HPDE6-E6E7 (cell line): ENCODE measurements around the gene KIRREL1.

Experiments used
- DNase-seq: peaks from one replicate; pipeline ENCODE4 v3.0.0; 2011; ENCODE audit warnings: missing footprints; ENCODE audit errors: extremely low spot score

KIRREL1 gene

GRCh38 chr1:158075078-158075477 is 81.6 kb downstream of the KIRREL1 start:
- no peak for DNase-seq

GRCh38 chr1:158076441-158076840 is 83.0 kb downstream of the KIRREL1 start:
- DNase-seq = no peak

GRCh38 chr1:158077411-158078256 is 84.2 kb downstream of the KIRREL1 start:
- no peak for DNase-seq

- no peak for DNase-seq
Observed at GRCh38 chr1:158078569-158079080, 85.2 kb downstream of the KIRREL1 start.

GRCh38 chr1:158080066-158080465 is 86.6 kb downstream of the KIRREL1 start:
- no peak for DNase-seq

- DNase-seq = no peak
Observed at GRCh38 chr1:158084336-158084735, 90.9 kb downstream of the KIRREL1 start.

- DNase-seq = no peak
Observed at GRCh38 chr1:158084747-158085146, 91.3 kb downstream of the KIRREL1 start.

- peak; percentile 76 for DNase-seq
Observed at GRCh38 chr1:158087320-158087927, 94.0 kb downstream of the KIRREL1 start.

- DNase-seq = no peak
Observed at GRCh38 chr1:158089476-158089875, 96.0 kb downstream of the KIRREL1 start.

- DNase-seq = no peak
Observed at GRCh38 chr1:158089925-158090637, 96.6 kb downstream of the KIRREL1 start.

- no peak for DNase-seq
Observed at GRCh38 chr1:158093376-158093775, 99.9 kb downstream of the KIRREL1 start.

- no peak for DNase-seq
Observed at GRCh38 chr1:158094571-158094970, 101.1 kb downstream of the KIRREL1 start.

GRCh38 chr1:158095737-158096335 is 102.4 kb downstream of the KIRREL1 start:
- DNase-seq = peak; percentile 47

- DNase-seq = no peak
Observed at GRCh38 chr1:158098256-158098655, 104.8 kb downstream of the KIRREL1 start.

GRCh38 chr1:158099185-158099584 is 105.7 kb downstream of the KIRREL1 start:
- no peak for DNase-seq

GRCh38 chr1:158100498-158100897 is 107.1 kb downstream of the KIRREL1 start:
- no peak for DNase-seq

- no peak for DNase-seq
Observed at GRCh38 chr1:158101455-158101854, 108.0 kb downstream of the KIRREL1 start.

GRCh38 chr1:158101927-158102326 is 108.5 kb downstream of the KIRREL1 start:
- DNase-seq = peak; percentile 16

- DNase-seq = no peak
Observed at GRCh38 chr1:158102881-158103674, 109.6 kb downstream of the KIRREL1 start.

GRCh38 chr1:158103861-158104522 is 110.5 kb downstream of the KIRREL1 start:
- no peak for DNase-seq

- no peak for DNase-seq
Observed at GRCh38 chr1:158104891-158105290, 111.4 kb downstream of the KIRREL1 start.
